ENCODE results near the gene AHDC1. TPM values are rescaled to one million over a fixed set of nuclear protein-coding genes. Genes with fewer than 3 reads are reported as not detected.
A peak's percentile ranks its signal among the peaks of the same experiment; 100 is the strongest.

Gene AHDC1
- total and polyA plus RNA-seq, 2 of the 13 experiments (the other 11 are each of a cell fraction or from before 2014, with no cell fraction given): 1.0 to 2.7 TPM

- TF ChIP-seq, protein P1, sequence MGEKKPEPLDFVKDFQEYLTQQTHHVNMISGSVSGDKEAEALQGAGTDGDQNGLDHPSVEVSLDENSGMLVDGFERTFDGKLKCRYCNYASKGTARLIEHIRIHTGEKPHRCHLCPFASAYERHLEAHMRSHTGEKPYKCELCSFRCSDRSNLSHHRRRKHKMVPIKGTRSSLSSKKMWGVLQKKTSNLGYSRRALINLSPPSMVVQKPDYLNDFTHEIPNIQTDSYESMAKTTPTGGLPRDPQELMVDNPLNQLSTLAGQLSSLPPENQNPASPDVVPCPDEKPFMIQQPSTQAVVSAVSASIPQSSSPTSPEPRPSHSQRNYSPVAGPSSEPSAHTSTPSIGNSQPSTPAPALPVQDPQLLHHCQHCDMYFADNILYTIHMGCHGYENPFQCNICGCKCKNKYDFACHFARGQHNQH (CRISPR knock-in tag; IDR thresholded peaks at IDR 0.05): no peak
- TF ChIP-seq SRF (IDR thresholded peaks at IDR 0.05; ENCODE audit: low read depth, low read length): no peak
- TF ChIP-seq CAMTA2 (CRISPR knock-in tag; IDR thresholded peaks at IDR 0.05; ENCODE audit: borderline replicate concordance): peak; percentile 28; the same call in 1 of the 2 replicates
- TF ChIP-seq TSC22D2 (CRISPR knock-in tag; IDR thresholded peaks at IDR 0.05; ENCODE audit: borderline replicate concordance): no peak
- TF ChIP-seq, protein P2, sequence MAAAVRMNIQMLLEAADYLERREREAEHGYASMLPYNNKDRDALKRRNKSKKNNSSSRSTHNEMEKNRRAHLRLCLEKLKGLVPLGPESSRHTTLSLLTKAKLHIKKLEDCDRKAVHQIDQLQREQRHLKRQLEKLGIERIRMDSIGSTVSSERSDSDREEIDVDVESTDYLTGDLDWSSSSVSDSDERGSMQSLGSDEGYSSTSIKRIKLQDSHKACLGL (CRISPR knock-in tag; IDR thresholded peaks at IDR 0.05): peak; percentile 75; the same call in 1 of the 2 replicates
- TF ChIP-seq HMG20A (CRISPR knock-in tag; IDR thresholded peaks at IDR 0.05; ENCODE audit: borderline replicate concordance): no peak
- no peak for TF ChIP-seq CBX2 (IDR thresholded peaks at IDR 0.05; ENCODE audit: low read depth, low read length)
- no peak for TF ChIP-seq CBX2 (CRISPR knock-in tag; IDR thresholded peaks at IDR 0.05; ENCODE audit: low read depth)
- TF ChIP-seq ZNF768 (CRISPR knock-in tag; IDR thresholded peaks at IDR 0.05): peak; percentile 36; the same call in 1 of the 2 replicates
- peak; percentile 78; the same call in 1 of the 2 replicates for TF ChIP-seq ZNF800 (CRISPR knock-in tag; IDR thresholded peaks at IDR 0.05)
- TF ChIP-seq GATAD2A (CRISPR knock-in tag; IDR thresholded peaks at IDR 0.05): 0 out of 2 replicates have a peak, but pooled peaks have one; percentile 5
- no peak for TF ChIP-seq ZNF337 (CRISPR knock-in tag; IDR thresholded peaks at IDR 0.05; ENCODE audit: borderline replicate concordance, low read depth)
- TF ChIP-seq ZBTB38 (CRISPR knock-in tag; IDR thresholded peaks at IDR 0.05): peak; percentile 4; the same call in 1 of the 2 replicates
- TF ChIP-seq TARDBP (CRISPR knock-in tag; IDR thresholded peaks at IDR 0.05): peak; percentile 26; the same call in 1 of the 2 replicates
- TF ChIP-seq ZNF816 (CRISPR knock-in tag; IDR thresholded peaks at IDR 0.05; ENCODE audit: borderline replicate concordance): no peak
- no peak for TF ChIP-seq NFKB2 (CRISPR knock-in tag; IDR thresholded peaks at IDR 0.05; ENCODE audit: borderline replicate concordance)
- TF ChIP-seq SALL1 (CRISPR knock-in tag; IDR thresholded peaks at IDR 0.05): no peak
- peak in 1 of 2 experiments; percentile 52; a peak in 3 of 4 replicates for TF ChIP-seq HMGXB4 (CRISPR knock-in tag; IDR thresholded peaks at IDR 0.05; ENCODE audit: borderline replicate concordance in 1 of 2, low read depth in 1 of 2)
- TF ChIP-seq ZBTB1 (CRISPR knock-in tag; IDR thresholded peaks at IDR 0.05; ENCODE audit: borderline replicate concordance): no peak
- no peak for TF ChIP-seq ZBTB49 (CRISPR knock-in tag; IDR thresholded peaks at IDR 0.05; ENCODE audit: borderline replicate concordance)
- no peak for TF ChIP-seq ARNT (IDR thresholded peaks at IDR 0.05)
Observed at GRCh38 chr1:27527890-27528817, 75.8 kb downstream of the AHDC1 start (continued).

Data from HepG2 (cell line).